GM12872 (cell line): ENCODE results near the gene LRRC9.

ENCODE experiments used
- TF ChIP-seq, protein P1 (sequence below): IDR thresholded peaks from 3 replicates; pipeline ENCODE4 v1.5.1; 2011; ENCODE audit warnings: low read depth, mild to moderate bottlenecking, low read length, moderate library complexity; ENCODE audit not compliant: insufficient read depth

LRRC9 gene

DNA sequence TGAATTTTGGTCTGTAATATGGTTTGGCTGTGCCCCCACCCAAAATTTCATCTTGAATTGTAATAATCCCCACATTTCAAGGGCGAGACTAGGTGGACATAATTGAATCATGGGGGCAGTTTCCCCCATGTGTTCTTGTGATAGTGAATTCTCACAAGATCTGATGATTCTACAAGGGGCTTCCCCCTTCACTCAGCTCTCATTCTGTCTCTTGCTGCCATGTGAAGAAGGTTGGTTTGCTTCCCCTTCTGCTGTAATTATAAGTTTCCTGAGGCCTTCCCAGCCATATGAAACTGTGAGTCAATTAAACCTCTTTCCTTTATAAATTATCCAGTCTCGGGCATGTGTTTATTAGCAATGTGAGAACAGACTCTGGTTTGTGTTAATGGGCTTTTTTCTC, 5.9 kb downstream of the LRRC9 start:
- TF ChIP-seq, protein P1, sequence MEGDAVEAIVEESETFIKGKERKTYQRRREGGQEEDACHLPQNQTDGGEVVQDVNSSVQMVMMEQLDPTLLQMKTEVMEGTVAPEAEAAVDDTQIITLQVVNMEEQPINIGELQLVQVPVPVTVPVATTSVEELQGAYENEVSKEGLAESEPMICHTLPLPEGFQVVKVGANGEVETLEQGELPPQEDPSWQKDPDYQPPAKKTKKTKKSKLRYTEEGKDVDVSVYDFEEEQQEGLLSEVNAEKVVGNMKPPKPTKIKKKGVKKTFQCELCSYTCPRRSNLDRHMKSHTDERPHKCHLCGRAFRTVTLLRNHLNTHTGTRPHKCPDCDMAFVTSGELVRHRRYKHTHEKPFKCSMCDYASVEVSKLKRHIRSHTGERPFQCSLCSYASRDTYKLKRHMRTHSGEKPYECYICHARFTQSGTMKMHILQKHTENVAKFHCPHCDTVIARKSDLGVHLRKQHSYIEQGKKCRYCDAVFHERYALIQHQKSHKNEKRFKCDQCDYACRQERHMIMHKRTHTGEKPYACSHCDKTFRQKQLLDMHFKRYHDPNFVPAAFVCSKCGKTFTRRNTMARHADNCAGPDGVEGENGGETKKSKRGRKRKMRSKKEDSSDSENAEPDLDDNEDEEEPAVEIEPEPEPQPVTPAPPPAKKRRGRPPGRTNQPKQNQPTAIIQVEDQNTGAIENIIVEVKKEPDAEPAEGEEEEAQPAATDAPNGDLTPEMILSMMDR, result no peak

DNA sequence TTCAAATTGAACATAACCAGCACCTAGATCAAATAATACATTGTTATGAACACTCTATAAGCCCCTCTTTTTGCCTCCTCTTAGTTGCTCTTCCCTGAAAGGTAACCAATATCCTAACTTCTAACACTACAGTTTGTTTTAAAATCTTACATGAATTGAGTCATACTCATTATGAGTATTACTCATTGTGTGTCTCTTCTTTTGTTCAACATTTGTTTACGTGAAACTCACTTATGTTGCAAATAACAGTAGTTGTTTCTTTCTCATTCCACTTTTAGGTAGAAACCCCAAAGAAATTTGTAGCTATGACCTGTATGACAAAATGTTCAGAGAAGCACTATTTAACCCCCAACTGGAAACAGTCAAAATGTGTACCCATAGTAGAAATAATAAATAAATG, 6.6 kb downstream of the LRRC9 start:
- TF ChIP-seq, protein P1, result no peak

DNA sequence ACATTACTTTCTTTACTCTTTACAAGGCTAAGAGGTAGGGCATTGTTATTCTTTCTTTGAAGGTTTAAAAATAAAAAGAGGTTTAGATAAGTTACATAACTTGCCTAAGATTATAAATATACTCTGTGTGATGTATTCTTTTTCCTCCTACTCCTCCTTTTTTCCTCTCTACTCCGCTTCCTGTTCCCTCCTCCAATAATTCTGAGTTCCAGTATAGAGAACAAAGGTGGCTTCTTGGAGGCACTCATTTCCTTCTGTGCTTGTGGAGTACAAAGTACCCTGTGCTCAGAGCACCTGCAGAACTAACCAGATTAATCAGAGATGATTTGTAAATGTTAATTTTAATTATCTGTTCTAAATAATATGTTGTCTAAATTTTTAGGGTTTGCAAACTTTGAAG, 11.3 kb downstream of the LRRC9 start:
- TF ChIP-seq, protein P1, result no peak

DNA sequence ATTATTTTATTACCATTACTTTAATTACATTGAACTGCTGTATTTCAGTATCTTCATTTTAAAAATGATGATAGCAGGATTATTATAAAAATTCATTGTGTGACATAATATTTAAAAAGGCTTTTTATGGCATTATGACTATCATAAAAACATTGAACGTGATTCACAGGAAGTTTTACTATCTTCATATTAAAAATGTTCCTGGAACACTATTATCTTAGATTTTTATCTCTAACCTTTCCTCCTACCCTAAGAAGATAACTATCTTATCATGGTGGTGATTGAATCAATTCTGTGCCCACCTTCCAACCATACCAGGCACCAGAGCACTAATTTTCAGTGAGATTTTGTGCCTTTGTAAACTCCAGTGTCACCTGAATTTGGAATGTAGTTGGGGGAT, 16.2 kb downstream of the LRRC9 start:
- TF ChIP-seq, protein P1, result no peak

DNA sequence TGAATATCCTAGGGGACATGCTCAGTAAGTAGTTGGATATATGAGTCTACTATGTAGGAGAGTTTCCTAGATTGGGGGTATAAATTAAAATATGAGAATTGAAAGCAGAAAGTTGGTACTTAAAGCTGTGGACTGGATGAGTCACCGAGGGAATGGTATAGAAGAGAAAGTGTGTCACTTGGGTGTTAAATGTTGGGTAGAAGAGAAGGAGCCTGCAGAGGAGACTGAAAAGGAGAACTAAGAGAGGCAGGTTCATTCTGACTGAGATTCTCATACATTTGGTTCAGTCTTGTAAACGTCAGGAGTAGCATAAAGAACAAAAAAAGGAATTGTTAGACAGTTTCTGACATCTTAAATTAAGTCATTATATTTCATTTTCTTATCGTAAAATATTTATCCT, 19.9 kb downstream of the LRRC9 start:
- TF ChIP-seq, protein P1, result no peak

DNA sequence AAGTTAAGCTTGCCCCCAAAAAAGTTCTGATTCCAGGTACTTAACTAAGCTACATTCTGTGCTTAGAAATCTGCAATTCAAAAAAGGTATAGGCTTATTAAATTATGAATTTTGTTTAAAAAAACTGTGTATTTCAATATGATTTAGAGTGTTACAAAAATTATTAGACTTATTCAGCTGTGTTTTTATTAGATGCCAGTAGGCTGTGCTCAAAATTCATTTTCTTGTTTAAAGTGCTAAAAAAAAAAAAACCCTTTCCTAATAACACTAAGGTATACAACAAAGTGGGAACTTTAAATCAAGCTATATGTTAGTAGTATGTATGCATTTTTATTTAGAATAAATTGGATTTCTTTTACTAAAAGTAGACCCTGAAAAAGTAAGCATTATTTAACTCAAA, 25.0 kb downstream of the LRRC9 start:
- TF ChIP-seq, protein P1, result no peak

DNA sequence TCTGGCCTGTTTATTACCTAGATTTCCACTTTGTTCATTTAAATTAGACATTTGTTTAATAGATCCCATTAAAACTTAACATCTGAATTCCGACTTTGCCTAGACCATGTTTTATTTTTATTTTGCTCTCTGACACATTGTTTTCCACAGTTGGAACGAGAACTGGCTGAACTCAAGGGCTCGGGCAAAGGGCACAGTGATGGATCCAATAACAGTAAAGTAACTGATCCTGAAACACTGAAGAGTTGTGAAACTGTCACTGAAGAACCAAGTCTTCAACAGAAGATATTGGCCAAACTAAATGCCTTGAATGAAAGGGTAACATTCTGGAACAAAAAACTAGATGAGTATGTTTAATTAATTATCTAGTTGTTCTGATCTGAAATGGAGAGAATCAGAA, 39.7 kb downstream of the LRRC9 start:
- TF ChIP-seq, protein P1, result no peak

DNA sequence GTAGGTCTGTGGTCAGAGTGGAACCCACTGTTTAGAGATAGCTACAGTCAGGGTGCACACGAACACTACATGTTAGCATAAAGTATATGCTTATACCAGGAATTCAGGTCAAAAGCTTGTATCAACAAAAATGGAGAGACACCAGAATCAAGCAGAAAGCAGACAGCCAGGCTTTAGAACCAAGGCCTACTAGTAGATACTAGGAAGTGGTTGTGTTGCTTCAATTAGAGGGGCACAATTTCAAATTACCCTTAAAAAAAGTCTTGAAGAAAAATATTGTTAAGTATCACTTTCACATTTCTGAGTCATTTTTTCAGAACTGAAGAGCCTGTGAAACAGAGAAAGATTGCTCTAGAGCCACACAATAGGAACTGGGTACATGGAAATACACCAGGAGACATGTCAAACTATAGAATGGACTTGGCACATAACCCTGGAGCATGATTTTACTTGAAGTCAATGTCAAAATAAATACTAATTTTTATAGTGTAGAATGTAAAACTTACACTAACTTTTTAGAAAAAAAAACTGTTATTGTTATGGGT, 41.6 kb downstream of the LRRC9 start:
- TF ChIP-seq, protein P1, result no peak
